Stimulated activated CD4-positive, alpha-beta T cell treated with anti-CD3 and anti-CD28 coated beads, Interleukin-15, amount 100 ng/mL, for 1 hour (primary cell): Measurements from ENCODE around the gene CACNA1B.

Experiments
- DNase-seq, 2 donors: peaks; one replicate each; pipeline ENCODE4 v3.0.0-alpha.2; 2020; ENCODE audit warnings: low read depth in 1 of 2, low spot score in 1 of 2

CACNA1B gene

GRCh38 chr9:137978262-137978714 is 100.7 kb downstream of the CACNA1B start:
- no peak for DNase-seq

DNA sequence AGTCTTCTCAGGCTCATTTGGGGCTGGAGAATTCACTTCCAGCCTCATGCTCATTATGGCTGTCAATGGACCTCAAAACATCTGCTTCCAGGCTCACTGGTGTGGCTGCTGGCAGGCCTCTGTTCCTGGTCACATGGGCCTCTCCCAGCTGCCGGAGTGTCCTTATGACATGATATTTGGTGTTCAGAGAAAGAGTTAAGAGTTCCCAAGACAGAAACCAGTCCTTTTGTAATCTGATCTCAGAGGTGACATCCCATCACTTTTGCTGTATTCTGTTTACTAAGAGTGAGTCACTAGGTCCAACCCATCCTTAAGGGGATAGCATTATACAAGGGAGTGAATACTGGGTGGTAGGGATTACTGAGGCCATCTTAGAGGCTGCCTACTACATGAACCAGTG is 104.6 kb downstream of the CACNA1B start:
- DNase-seq: no peak

DNA sequence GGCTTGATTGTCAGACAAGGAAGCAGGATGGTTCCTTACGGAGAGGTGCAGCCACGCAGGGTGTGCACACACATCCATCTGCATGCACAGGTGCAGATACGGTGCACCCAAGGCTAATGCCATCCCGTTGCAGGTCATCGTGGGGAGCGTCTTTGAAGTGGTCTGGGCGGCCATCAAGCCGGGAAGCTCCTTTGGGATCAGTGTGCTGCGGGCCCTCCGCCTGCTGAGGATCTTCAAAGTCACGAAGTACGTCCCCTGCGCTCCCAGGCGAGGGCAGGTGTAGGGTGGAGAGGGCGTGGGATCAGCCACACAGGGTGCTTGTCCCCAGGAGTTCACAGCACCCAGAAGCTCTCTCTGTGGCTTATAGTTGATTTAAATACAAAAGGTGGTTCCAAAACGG is 106.4 kb downstream of the CACNA1B start:
- no peak for DNase-seq

- DNase-seq: no peak
Measured at GRCh38 chr9:137984520-137985257, 107.1 kb downstream of the CACNA1B start.

GRCh38 chr9:137985637-137986071 is 108.1 kb downstream of the CACNA1B start:
- DNase-seq: no peak

DNA sequence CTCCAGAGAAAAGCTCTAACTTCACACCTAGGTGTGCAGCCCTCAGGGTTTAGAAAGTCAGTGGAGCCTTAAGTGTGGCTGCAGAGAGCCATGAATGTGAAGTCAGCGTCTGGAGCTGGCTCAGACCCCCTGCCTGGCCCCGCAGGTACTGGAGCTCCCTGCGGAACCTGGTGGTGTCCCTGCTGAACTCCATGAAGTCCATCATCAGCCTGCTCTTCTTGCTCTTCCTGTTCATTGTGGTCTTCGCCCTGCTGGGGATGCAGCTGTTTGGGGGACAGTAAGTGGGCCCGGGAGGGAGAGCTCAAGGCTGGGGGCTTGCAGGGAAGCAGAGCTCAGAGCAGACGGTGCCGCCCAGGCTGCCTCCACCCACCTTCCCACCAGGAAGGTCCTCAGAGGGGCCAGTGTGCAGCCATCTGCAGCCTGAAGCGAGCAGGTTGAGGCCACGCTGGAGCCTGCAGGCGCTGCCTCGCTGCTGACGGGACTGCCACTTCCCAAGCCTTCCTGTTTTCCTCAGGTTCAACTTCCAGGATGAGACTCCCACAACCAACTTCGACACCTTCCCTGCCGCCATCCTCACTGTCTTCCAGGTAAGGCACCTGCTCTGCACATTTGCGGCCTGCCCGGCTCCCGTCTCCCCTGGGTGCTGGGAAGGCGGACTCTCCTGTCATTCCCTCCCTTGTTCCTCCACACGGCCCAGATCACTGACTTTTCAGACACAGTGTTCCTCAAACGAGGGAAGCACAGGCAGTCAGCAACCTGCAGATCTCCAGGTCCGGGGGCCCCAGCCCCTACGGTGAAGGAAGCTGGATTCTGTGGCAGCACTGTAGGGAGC is 108.9 kb downstream of the CACNA1B start:
- no peak for DNase-seq

- DNase-seq: no peak
Measured at GRCh38 chr9:137987244-137988030, 109.9 kb downstream of the CACNA1B start.

- DNase-seq: no peak
Measured at GRCh38 chr9:137988051-137988450, 110.5 kb downstream of the CACNA1B start.

GRCh38 chr9:137988701-137989100 is 111.1 kb downstream of the CACNA1B start:
- DNase-seq: no peak

DNA sequence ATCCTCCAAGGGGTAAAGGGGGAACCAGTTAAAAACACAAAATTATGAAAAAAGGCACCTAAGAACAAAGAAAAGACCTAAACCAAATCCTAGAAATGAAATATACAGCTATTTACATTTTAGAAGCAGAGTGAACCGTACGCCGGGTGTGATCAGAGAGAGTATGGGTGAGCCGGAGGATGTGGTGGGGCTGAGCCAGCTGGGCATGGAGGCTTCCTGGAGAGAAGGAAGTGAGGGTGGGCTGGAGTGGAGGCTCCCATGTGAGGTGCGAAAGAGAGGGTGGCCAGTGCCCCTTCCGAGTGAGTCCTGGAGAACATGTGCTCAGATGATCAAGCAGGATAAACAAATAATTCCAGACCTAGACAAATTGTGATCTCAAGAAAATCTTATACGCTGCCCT is 111.6 kb downstream of the CACNA1B start:
- DNase-seq: no peak

DNA sequence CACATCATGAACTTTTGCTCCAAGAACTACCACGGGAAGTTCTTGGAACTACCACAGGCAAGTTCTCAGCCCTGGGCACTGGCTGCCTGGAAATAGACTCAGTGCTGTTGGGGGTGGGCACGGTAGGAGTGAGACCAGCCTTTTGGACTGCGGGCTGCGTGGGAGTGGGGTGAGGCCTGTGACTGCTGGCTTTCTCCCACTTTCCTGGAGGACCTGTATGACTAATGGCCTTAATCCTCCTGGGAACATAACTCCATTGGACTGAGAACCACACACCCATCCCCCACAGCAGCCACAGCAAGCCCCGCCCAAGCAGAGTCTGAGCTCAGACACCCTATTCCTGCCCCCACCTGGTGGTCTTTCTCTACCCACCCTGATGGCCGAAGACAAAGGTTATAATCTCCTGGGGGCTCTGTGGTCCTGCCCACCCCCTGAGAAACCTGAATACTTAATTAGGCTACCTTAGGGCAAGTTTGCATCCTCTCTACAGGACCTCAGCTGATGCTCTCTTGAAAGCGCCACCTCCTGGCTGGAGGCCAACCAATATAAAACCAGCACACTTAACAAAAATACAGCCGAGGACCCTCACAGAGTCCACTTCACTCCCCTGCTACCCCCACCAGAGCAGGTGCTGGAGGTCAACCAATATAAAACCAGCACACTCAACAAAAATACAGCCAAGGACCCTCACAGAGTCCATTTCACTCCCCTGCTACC is 112.6 kb downstream of the CACNA1B start:
- DNase-seq: no peak

DNA sequence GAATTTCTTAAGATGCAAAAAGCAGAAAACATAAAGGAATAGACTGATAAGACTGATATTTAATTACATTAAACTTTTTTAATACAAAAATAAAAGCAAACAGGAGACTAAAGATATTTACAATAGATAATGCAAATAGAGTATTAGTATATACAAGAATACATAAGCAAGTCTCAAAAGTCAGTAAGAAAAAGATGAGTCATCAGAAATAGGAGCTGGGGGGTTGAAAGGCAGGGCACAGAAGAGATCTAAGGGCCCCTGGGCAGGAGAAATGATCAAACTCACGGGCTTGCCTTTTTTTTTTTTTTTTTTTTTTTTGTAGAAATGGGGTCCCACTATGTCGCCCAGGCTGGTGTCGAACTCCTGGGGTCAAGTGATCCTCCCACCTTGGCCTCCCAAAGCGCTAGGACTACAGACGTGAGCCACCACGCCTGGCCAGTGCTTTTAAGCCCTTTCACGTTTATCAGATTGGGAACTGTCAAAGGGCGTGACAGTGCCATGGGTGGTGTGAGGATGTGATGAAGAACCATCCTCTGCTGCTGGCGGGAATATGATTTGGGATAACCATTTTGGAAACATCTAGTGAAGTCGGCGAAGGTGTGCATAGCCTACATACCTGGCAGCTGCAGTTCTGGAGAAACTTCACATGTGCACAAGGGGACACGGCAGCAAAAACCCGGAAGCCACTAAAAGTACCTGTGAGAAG is 126.1 kb downstream of the CACNA1B start:
- no peak for DNase-seq

- DNase-seq: no peak
Measured at GRCh38 chr9:138006576-138007233, 129.1 kb downstream of the CACNA1B start.

GRCh38 chr9:138007566-138007917 is 130.0 kb downstream of the CACNA1B start:
- no peak for DNase-seq

- DNase-seq: no peak
Measured at GRCh38 chr9:138007918-138008841, 130.6 kb downstream of the CACNA1B start.

DNA sequence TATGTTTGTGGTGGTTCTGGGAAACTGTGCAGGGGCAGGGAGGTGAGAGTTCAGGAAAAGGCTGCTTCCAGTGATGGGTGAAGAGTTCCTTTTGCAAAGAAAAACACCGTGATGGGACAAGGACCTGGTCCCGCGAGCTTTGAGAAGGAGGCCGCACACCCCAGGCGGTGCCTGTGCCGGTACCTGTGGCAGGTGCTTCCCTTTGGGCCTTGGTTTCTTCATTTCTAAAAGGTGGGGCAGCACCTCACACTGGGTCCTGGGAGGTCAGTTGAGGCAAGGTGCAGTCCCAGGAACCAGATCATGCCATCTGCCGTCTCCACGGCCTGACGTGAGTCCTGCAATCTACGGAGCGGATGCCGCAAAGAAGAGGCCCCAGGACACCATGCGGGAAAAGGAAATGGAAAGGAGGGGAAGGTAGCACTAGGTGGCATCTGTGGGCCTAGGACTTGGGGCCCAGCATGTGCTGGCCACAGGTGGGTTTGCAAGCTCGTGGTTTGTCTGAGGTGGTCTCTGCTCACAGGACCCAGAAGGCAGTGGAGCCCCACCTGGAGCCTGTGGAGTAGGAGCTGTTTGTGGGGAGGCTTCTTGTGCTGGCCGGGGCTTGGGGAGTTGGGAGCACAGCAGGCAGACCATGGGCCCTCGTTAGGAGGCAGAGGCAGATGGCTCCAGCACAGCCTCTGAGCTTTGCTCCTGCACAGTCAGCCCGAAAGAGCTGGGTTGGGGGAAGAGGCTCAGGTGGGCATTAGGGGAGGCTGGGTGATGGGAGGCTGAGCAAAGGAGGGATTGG is 131.6 kb downstream of the CACNA1B start:
- no peak for DNase-seq

GRCh38 chr9:138009803-138010690 is 132.5 kb downstream of the CACNA1B start:
- no peak for DNase-seq
